ENCODE measurements around the gene KBTBD4.

The KBTBD4 gene

DNA sequence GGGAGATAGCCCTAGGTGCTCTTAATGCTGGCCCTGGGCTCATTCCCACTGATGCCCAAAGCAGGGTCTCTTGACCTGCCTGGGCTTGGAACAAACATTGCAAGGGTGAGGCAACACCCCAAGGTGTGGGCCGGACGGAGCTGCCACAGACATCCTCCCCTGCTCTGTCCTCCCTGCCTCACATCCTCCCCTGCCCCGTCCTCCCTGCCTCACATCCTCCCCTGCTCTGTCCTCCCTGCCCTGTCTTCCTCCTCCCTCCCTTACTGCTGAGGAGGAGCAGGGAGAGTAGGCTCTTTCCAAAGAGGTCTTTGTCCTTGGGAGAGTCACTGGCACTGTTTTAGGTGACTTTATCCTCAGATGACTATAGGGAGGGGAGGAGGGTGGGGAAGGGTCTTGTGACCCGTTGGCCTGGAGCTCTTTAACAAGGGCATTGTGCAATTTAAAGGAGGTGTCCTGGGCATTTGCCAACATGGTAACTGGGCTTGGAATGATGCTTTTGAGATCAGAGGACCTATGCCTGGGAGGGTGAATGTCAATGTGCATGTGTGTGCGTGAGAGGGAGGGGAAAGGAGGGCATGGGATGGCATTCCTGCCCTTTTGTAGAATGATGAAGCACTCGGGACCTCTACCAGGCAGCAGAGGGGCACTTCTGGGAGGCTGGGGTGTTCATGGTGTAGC, 8.4 kb upstream of the KBTBD4 start:
- CTCF ChIA-PET: interaction anchor here (1.0 to 2.4 kb wide), 6 partner anchors 9 to 32 kb away, joined by 3 to 10 read pairs (median 6); no protein-coding TSS in a partner anchor
- Histone ChIP-seq H3K4me3 (ENCODE audit: control insufficient read depth in 1 of 7, extremely low read depth in 1 of 7, insufficient read depth in 4 of 7, low read depth in 2 of 7, low read length in 6 of 7) (peak overlapping the region in 2 of 7 experiments; percentile 53 to 61), H3K27me3 (replicated peaks in 2 of 5; ENCODE audit: control insufficient read depth in 4 of 5, insufficient read depth in 5 of 5, low read length in 4 of 5) (no peaks in the 10 kb centered on the region), H3K4me1 (ENCODE audit: control extremely low read depth in 1 of 4, control insufficient read depth in 4 of 4, insufficient read depth in 4 of 4, low read length in 3 of 4) (peaks cover 0 to 55% (median 53%) of the 10 kb centered on the region in 4 experiments), H3K36me3 (ENCODE audit: control insufficient read depth in 4 of 4, insufficient read depth in 4 of 4, low read length in 3 of 4) (peaks cover 3 to 67% (median 32%) of the 10 kb centered on the region in 4 experiments), H3K9me3 (ENCODE audit: control extremely low read depth in 1 of 5, control insufficient read depth in 4 of 5, insufficient read depth in 2 of 5, low read depth in 1 of 5, low read length in 4 of 5) (no peaks in the 10 kb centered on the region), H3K27ac (ENCODE audit: insufficient read depth in 1 of 2, low read depth in 1 of 2, low read length in 2 of 2, poor library complexity in 1 of 2, severe bottlenecking in 2 of 2) (peak overlapping the region in 1 of 2 experiments; percentile 45)
- DNase-seq: no peak
- 83% methylated on average over 6 of the region's 6 CpGs for WGBS (ENCODE audit: insufficient coverage)
- POLR2A ChIA-PET: no interaction called here

DNA sequence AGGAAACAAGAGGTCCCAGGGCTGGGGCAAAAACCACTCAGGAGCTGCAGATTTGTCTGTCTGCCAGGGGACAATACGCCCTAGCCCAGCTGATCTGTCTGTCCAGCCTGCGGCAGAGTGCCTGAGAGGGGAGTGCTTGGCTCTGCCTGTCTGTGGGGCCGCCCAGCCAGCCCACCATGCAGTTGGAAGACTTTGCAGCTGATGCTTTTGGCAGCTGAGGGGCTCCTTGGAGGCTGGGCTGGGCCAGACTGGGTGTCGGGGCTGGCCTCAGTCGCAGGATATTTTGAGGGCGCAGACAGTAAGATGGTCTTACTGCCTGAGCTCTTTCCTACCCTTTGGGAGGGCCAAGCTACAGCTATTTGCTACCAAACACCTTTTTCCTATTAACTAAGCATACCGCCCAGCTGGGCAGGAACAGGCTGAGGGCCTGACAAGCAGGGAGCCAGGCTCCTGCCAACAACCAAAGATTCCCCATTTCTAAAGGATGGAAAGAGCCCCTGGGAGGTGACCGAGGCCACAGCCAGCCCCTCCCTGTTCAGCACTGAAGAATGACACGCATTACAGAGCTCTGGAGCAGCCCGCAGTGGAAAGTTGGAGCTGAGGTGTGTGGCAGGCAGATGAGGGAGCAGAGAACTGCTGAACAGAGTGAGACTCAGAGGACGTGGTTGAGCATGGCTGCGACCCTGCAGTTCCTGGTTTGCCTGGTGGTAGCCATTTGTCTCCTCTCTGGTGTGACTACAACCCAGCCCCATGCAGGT, 7.5 kb upstream of the KBTBD4 start, which contains the start of gene FAM180B:
TSS of gene FAM180B (plus strand) at position 581 of the 758 bp plus-strand sequence. CDS start at position 672, 91 bp downstream.
- Histone ChIP-seq H3K4me1 (ENCODE audit: control extremely low read depth in 1 of 4, control insufficient read depth in 4 of 4, insufficient read depth in 4 of 4, low read length in 3 of 4) (peaks cover 0 to 48% (median 44%) of the 10 kb centered on the region in 4 experiments), H3K27me3 (replicated peaks in 2 of 5; ENCODE audit: control insufficient read depth in 4 of 5, insufficient read depth in 5 of 5, low read length in 4 of 5) (no peaks in the 10 kb centered on the region), H3K36me3 (ENCODE audit: control insufficient read depth in 4 of 4, insufficient read depth in 4 of 4, low read length in 3 of 4) (peaks cover 3 to 76% (median 40%) of the 10 kb centered on the region in 4 experiments), H3K27ac (ENCODE audit: insufficient read depth in 1 of 2, low read depth in 1 of 2, low read length in 2 of 2, poor library complexity in 1 of 2, severe bottlenecking in 2 of 2) (peak within 1 kb of the TSS in 1 of 2 experiments; percentile 45), H3K9me3 (ENCODE audit: control extremely low read depth in 1 of 5, control insufficient read depth in 4 of 5, insufficient read depth in 2 of 5, low read depth in 1 of 5, low read length in 4 of 5) (no peaks in the 10 kb centered on the region), H3K4me3 (ENCODE audit: control insufficient read depth in 1 of 7, extremely low read depth in 1 of 7, insufficient read depth in 4 of 7, low read depth in 2 of 7, low read length in 6 of 7) (peak within 1 kb of the TSS in 2 of 7 experiments; percentile 53 to 61)
- DNase-seq: no peak
- 83% methylated on average over 7 of the region's 12 CpGs for WGBS (ENCODE audit: insufficient coverage)
- ChIA-PET CTCF (interaction anchor here (0.6 to 1.9 kb wide), 5 partner anchors 8 to 34 kb away, joined by 3 to 10 read pairs (median 3); partner anchors contain the start of gene CELF1), POLR2A (interaction anchor here (0.6 kb wide), 1 partner anchor 8 kb away, joined by 3 read pairs; the partner anchor contains the start of genes KBTBD4 and NDUFS3)

DNA sequence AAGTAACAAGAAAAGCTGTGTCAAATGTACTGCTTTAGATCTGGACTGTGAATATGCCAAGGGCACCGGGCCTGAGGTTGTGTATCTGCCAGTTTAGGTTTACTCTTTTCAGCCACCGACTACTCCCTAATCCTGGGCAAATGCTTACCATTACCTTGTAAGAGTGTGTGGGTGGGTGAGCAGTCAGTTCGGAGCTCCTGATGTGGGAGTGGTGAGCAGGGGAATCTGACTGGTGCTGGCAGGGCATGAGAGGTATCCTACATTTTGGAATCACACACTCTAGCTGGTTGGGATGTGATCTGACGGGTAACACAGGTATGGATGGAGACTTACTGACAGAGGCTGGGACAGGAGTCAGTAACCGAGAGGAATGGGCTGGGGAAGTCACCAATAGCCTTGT, 5.1 kb upstream of the KBTBD4 start:
- 89% methylated on average over 4 of the region's 5 CpGs for WGBS (ENCODE audit: insufficient coverage)
- H3K9me3 ChIP-seq (ENCODE audit: control extremely low read depth in 1 of 5, control insufficient read depth in 4 of 5, insufficient read depth in 2 of 5, low read depth in 1 of 5, low read length in 4 of 5): no peaks in the 10 kb centered on the region
- ChIA-PET CTCF (interaction anchor here (1.2 kb wide), 1 partner anchor 33 kb away, joined by 3 read pairs; no protein-coding TSS in a partner anchor), POLR2A (no interaction called here)
- DNase-seq: no peak
- H3K36me3 ChIP-seq (ENCODE audit: control insufficient read depth in 4 of 4, insufficient read depth in 4 of 4, low read length in 3 of 4): peaks cover 3 to 75% (median 38%) of the 10 kb centered on the region in 4 experiments
- H3K4me3 ChIP-seq (ENCODE audit: control insufficient read depth in 1 of 7, extremely low read depth in 1 of 7, insufficient read depth in 4 of 7, low read depth in 2 of 7, low read length in 6 of 7): no peak overlapping the region
- no peak overlapping the region for H3K27ac ChIP-seq (ENCODE audit: insufficient read depth in 1 of 2, low read depth in 1 of 2, low read length in 2 of 2, poor library complexity in 1 of 2, severe bottlenecking in 2 of 2)
- H3K27me3 ChIP-seq (replicated peaks in 2 of 5; ENCODE audit: control insufficient read depth in 4 of 5, insufficient read depth in 5 of 5, low read length in 4 of 5): no peaks in the 10 kb centered on the region
- H3K4me1 ChIP-seq (ENCODE audit: control extremely low read depth in 1 of 4, control insufficient read depth in 4 of 4, insufficient read depth in 4 of 4, low read length in 3 of 4): peaks cover 6 to 42% (median 35%) of the 10 kb centered on the region in 4 experiments

DNA sequence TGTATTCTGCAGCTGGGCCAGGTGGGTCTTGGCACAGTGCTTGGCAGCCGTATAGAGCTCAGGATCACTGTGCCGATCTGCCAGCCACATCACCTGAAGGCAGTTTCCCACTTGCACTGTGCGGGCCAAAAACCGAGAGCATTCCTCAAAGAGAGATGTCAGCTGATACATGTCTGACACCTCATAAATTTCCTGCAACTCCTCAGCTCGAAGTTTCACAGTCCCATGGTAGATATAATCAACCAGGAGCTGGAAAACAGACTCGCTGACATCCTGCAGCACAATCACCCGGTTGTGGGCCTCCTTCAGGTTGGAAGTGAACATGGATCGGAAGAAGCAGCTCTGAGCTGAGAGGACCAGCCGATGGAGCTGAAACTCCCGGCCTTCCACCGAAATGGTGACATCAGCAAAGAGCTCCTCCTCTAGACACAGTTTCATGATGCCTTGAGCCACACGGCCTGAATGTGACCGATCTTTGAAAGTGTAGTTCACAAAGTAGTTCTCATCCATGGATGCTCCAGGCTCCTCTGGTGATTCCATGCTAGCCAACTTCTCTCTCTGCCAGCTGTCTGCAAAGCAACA, 1.2 kb downstream of the KBTBD4 start:
- H3K27ac ChIP-seq (ENCODE audit: insufficient read depth in 1 of 2, low read depth in 1 of 2, low read length in 2 of 2, poor library complexity in 1 of 2, severe bottlenecking in 2 of 2): peak overlapping the region in 1 of 2 experiments; percentile 92
- CTCF ChIA-PET: interaction anchor here (0.7 to 1.7 kb wide), 4 partner anchors 10 to 52 kb away, joined by 3 to 10 read pairs (median 3); partner anchors contain the start of gene CELF1
- peaks cover 5 to 57% (median 41%) of the 10 kb centered on the region in 4 experiments for H3K36me3 ChIP-seq (ENCODE audit: control insufficient read depth in 4 of 4, insufficient read depth in 4 of 4, low read length in 3 of 4)

DNA sequence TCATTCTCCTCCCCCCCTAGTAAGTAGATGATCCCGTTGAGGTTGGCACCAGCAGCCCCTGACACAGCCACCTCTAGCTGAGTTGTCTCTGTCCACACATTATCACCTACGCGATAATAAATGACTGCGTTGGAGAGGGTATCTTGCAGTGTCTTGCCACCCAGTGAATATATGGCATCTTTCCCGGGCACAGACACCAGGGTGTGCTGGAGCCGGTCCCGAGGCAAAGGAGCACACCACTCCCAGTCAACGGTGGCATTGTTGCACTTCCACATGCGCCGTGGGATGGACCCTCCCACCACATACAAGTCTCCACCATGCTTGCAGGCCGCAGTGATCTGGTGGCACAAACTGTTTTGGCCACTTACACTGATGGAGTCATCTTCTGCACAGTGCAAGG, 5.4 kb downstream of the KBTBD4 start:
- H3K27ac ChIP-seq (ENCODE audit: insufficient read depth in 1 of 2, low read depth in 1 of 2, low read length in 2 of 2, poor library complexity in 1 of 2, severe bottlenecking in 2 of 2): no peak overlapping the region
- no peak overlapping the region for H3K4me3 ChIP-seq (ENCODE audit: control insufficient read depth in 1 of 7, extremely low read depth in 1 of 7, insufficient read depth in 4 of 7, low read depth in 2 of 7, low read length in 6 of 7)
- H3K9me3 ChIP-seq (ENCODE audit: control extremely low read depth in 1 of 5, control insufficient read depth in 4 of 5, insufficient read depth in 2 of 5, low read depth in 1 of 5, low read length in 4 of 5): no peaks in the 10 kb centered on the region
- 97% methylated on average over 11 of the region's 11 CpGs for WGBS (ENCODE audit: insufficient coverage)
- H3K36me3 ChIP-seq (ENCODE audit: control insufficient read depth in 4 of 4, insufficient read depth in 4 of 4, low read length in 3 of 4): peaks cover 24 to 69% (median 47%) of the 10 kb centered on the region in 4 experiments
- DNase-seq: no peak
- peaks cover 0 to 11% (median 7%) of the 10 kb centered on the region in 4 experiments for H3K4me1 ChIP-seq (ENCODE audit: control extremely low read depth in 1 of 4, control insufficient read depth in 4 of 4, insufficient read depth in 4 of 4, low read length in 3 of 4)
- H3K27me3 ChIP-seq (replicated peaks in 2 of 5; ENCODE audit: control insufficient read depth in 4 of 5, insufficient read depth in 5 of 5, low read length in 4 of 5): no peaks in the 10 kb centered on the region
- ChIA-PET CTCF (interaction anchor here (0.7 to 1.6 kb wide), 3 partner anchors 19 to 28 kb away, joined by 3 read pairs; no protein-coding TSS in a partner anchor), POLR2A (no interaction called here)

More for the DNA sequence above, 1.2 kb downstream of the KBTBD4 start:
- Histone ChIP-seq H3K27me3 (replicated peaks in 2 of 5; ENCODE audit: control insufficient read depth in 4 of 5, insufficient read depth in 5 of 5, low read length in 4 of 5) (no peaks in the 10 kb centered on the region), H3K4me3 (ENCODE audit: control insufficient read depth in 1 of 7, extremely low read depth in 1 of 7, insufficient read depth in 4 of 7, low read depth in 2 of 7, low read length in 6 of 7) (peak overlapping the region in 4 of 7 experiments; percentile 90 to 99 (median 98)), H3K4me1 (ENCODE audit: control extremely low read depth in 1 of 4, control insufficient read depth in 4 of 4, insufficient read depth in 4 of 4, low read length in 3 of 4) (peaks cover 6 to 28% (median 21%) of the 10 kb centered on the region in 4 experiments), H3K9me3 (ENCODE audit: control extremely low read depth in 1 of 5, control insufficient read depth in 4 of 5, insufficient read depth in 2 of 5, low read depth in 1 of 5, low read length in 4 of 5) (no peaks in the 10 kb centered on the region)
- 89% methylated on average over 12 of the region's 13 CpGs for WGBS (ENCODE audit: insufficient coverage)
- POLR2A ChIA-PET: interaction anchor here (0.7 to 2.0 kb wide), 3 partner anchors 12 to 84 kb away, joined by 3 to 11 read pairs (median 3); partner anchors contain the start of gene PTPMT1
- no peak for DNase-seq

DNA sequence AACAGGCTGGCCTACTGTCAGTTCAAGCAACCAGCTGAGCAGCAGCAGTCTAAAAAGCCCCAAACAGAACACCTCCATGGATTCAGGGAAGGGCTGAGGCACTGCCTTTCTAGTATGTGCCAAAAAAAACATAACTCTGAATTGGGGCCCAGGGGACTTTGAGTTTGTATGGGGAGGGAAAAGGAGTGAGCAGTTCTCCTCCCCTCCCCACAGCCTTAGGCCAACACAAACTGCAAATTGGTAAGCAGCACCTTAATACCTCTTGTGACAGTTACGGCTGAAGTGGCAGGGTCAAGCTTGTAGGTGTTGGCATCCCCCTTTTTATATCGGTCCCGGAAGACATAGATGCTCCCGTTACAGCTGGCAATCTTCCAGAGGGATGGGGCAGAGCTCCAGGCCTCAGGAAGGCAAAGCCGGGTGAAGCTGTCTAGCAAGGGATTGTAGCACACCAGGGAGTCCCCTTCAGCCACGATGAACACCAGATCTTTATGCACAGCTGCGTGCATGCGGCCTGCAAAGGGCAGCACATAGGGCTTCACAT, 6.0 kb downstream of the KBTBD4 start:
- CTCF ChIA-PET: interaction anchor here (1.5 to 1.6 kb wide), 2 partner anchors 27 to 63 kb away, joined by 3 read pairs; no protein-coding TSS in a partner anchor

More for the DNA sequence above, 6.0 kb downstream of the KBTBD4 start:
- POLR2A ChIA-PET: no interaction called here
- 93% methylated on average over 8 of the region's 8 CpGs for WGBS (ENCODE audit: insufficient coverage)
- DNase-seq: no peak
- Histone ChIP-seq H3K36me3 (ENCODE audit: control insufficient read depth in 4 of 4, insufficient read depth in 4 of 4, low read length in 3 of 4) (peaks cover 24 to 71% (median 47%) of the 10 kb centered on the region in 4 experiments), H3K4me1 (ENCODE audit: control extremely low read depth in 1 of 4, control insufficient read depth in 4 of 4, insufficient read depth in 4 of 4, low read length in 3 of 4) (peaks cover 0 to 6% (median 1%) of the 10 kb centered on the region in 4 experiments), H3K4me3 (ENCODE audit: control insufficient read depth in 1 of 7, extremely low read depth in 1 of 7, insufficient read depth in 4 of 7, low read depth in 2 of 7, low read length in 6 of 7) (no peak overlapping the region), H3K9me3 (ENCODE audit: control extremely low read depth in 1 of 5, control insufficient read depth in 4 of 5, insufficient read depth in 2 of 5, low read depth in 1 of 5, low read length in 4 of 5) (no peaks in the 10 kb centered on the region), H3K27ac (ENCODE audit: insufficient read depth in 1 of 2, low read depth in 1 of 2, low read length in 2 of 2, poor library complexity in 1 of 2, severe bottlenecking in 2 of 2) (peak overlapping the region in 1 of 2 experiments; percentile 15), H3K27me3 (replicated peaks in 2 of 5; ENCODE audit: control insufficient read depth in 4 of 5, insufficient read depth in 5 of 5, low read length in 4 of 5) (no peaks in the 10 kb centered on the region)

Data from common myeloid progenitor, CD34-positive (primary cell).